HepG2 (cell line): ENCODE results near the gene HDDC2. TPM values are rescaled to one million over a fixed set of nuclear protein-coding genes. Genes with fewer than 3 reads are reported as not detected.

Experiments used
- ATAD3A ChIP-seq: sonication (generic); formaldehyde crosslinking; IDR thresholded peaks from 2 replicates; pipeline ENCODE4 v1.4.0; 2020; ENCODE audit warnings: missing genetic modification reagents
- CEBPZ ChIP-seq: IDR thresholded peaks from 2 replicates; pipeline ENCODE4 v1.6.1; 2012; ENCODE audit warnings: low read length, improper control_type of control experiment
- CENPT ChIP-seq: sonication (generic); formaldehyde crosslinking; IDR thresholded peaks from 2 replicates; pipeline ENCODE4 v1.8.0; 2022; ENCODE audit warnings: low read depth, mild to moderate bottlenecking, moderate library complexity, missing genetic modification reagents
- KDM4B ChIP-seq: sonication (generic); formaldehyde crosslinking; IDR thresholded peaks from 2 replicates; pipeline ENCODE4 v1.4.0; 2020; ENCODE audit warnings: missing genetic modification reagents
- MBD4 ChIP-seq: IDR thresholded peaks from 2 replicates; pipeline ENCODE4 v1.6.1; 2012; ENCODE audit warnings: low read length, inconsistent platforms, borderline replicate concordance
- SSRP1 ChIP-seq: IDR thresholded peaks from 2 replicates; pipeline ENCODE4 v1.6.1; 2016; ENCODE audit warnings: control low read depth
- TFDP2 ChIP-seq: sonication (generic); formaldehyde crosslinking; IDR thresholded peaks from 2 replicates; pipeline ENCODE4 v1.4.0; 2020; ENCODE audit warnings: missing genetic modification reagents
- U2AF2 ChIP-seq: fragments of 200-400 bp; formaldehyde crosslinking; IDR thresholded peaks from 2 replicates; pipeline ENCODE4 v1.6.1; 2017; ENCODE audit warnings: low read depth, mild to moderate bottlenecking, low read length
- XRCC5 ChIP-seq: fragments of 200-400 bp; formaldehyde crosslinking; optimal IDR thresholded peaks from 2 replicates; pipeline ENCODE3; 2017; ENCODE audit warnings: mild to moderate bottlenecking, low read length
- ZFP36L2 ChIP-seq: sonication (generic); formaldehyde crosslinking; IDR thresholded peaks from 2 replicates; pipeline ENCODE4 v1.4.0; 2020; ENCODE audit warnings: missing genetic modification reagents
- ZNF180 ChIP-seq: sonication (generic); formaldehyde crosslinking; IDR thresholded peaks from 2 replicates; pipeline ENCODE4 v1.4.0; 2020; ENCODE audit warnings: low read depth, missing genetic modification reagents, borderline replicate concordance
- polyA plus RNA-seq, 8 experiments: library from polyadenylated mRNA; depleted of rRNA in 3 of 8; stranded (reverse) in 7 of 8; unstranded in 1 of 8; fragments of >200 nt; fragmentation: Illumina TruSeq in 4 of 8; extraction: Trizol in 4 of 8; gene quantifications; 2 replicates each; pipeline versions ENCODE4 v1.2.1 to v1.2.3, GENCODE V29; 2011 to 2016; ENCODE audit warnings: low read depth in 4 of 8, missing spikeins in 1 of 8, mixed read lengths in 1 of 8; ENCODE audit not compliant: insufficient read depth in 1 of 8
- total RNA-seq, 5 experiments: library from RNA; depleted of rRNA; stranded (reverse); fragments of >200 nt; fragmentation: Illumina TruSeq; extraction: Trizol; gene quantifications; 2 replicates each; pipeline ENCODE4 v1.2.3, GENCODE V29; 2016; ENCODE audit warnings: low read depth in 1 of 5

Gene HDDC2
- total and polyA plus RNA-seq, 2 of the 13 experiments (the other 11 are each of a cell fraction or from before 2014, with no cell fraction given), result 76.7 to 78.7 TPM

GRCh38 chr6:125300992-125301434 lies 754 bp downstream of the HDDC2 start (continued):
- no peak for TF ChIP-seq CEBPZ
- TF ChIP-seq ZFP36L2 (CRISPR knock-in tag), result no peak
- no peak for TF ChIP-seq XRCC5
- TF ChIP-seq KDM4B (CRISPR knock-in tag), result peak; percentile 14; the same call in 1 of the 2 replicates
- TF ChIP-seq MBD4, result no peak
- no peak for TF ChIP-seq ZNF180 (CRISPR knock-in tag)
- TF ChIP-seq CENPT (CRISPR knock-in tag), result no peak
- TF ChIP-seq SSRP1 (CRISPR knock-in tag), result no peak
- TF ChIP-seq U2AF2, result no peak
- TF ChIP-seq ATAD3A (CRISPR knock-in tag), result no peak
- TF ChIP-seq TFDP2, result no peak
